Panc1 (cell line): ENCODE results near the gene IST1. TPM values are rescaled to one million over a fixed set of nuclear protein-coding genes. Genes with fewer than 3 reads are reported as not detected.

ENCODE experiments used
- ATAC-seq: fragments of 200-7000 bp; cut with Tn5 transposase; 2 replicates; pipeline ENCODE4 v1.9.1; 2020; ENCODE audit warnings: mild to moderate bottlenecking, moderate library complexity
- BruUV-seq: library from RNA; stranded (reverse); fragments of 400-500 nt; replicated peaks from 2 replicates; lab custom pipeline; 2021; lab: Mats Ljungman, UMichigan
- CTCF ChIA-PET: fragments of 300-600 bp; sonication (Branson Sonifier 250); formaldehyde crosslinking; loops from one replicate; lab custom pipeline; 2022; ENCODE audit warnings: antibody characterized with exemption; lab: Charles Lee
- POLR2A ChIA-PET: fragments of 300-600 bp; sonication (Branson Sonifier 250); formaldehyde crosslinking; loops from one replicate; lab custom pipeline; 2022; ENCODE audit warnings: antibody characterized with exemption; lab: Charles Lee
- DNase-seq: peaks from one replicate; pipeline ENCODE4 v3.0.0-alpha.2; 2010; ENCODE audit warnings: low read depth, low spot score
- H3K27ac ChIP-seq: 2 replicates; pipeline ENCODE4 v1.5.1; 2011; ENCODE audit warnings: mild to moderate bottlenecking, low read length, inconsistent platforms
- H3K27me3 ChIP-seq: fragments of 200-500 bp; sonication (Bioruptor generic); 2 replicates; pipeline ENCODE4 v1.6.0; 2014; ENCODE audit warnings: low read length, inconsistent platforms; ENCODE audit not compliant: control insufficient read depth, insufficient read depth
- H3K36me3 ChIP-seq: fragments of 200-500 bp; sonication (Bioruptor generic); 2 replicates; pipeline ENCODE4 v1.5.1; 2014; ENCODE audit warnings: inconsistent platforms, mild to moderate bottlenecking, low read length, moderate library complexity; ENCODE audit not compliant: control insufficient read depth, insufficient read depth
- H3K4me1 ChIP-seq: 2 replicates; pipeline ENCODE4 v1.5.1; 2011; ENCODE audit warnings: inconsistent platforms, mild to moderate bottlenecking, low read length, moderate library complexity; ENCODE audit not compliant: control insufficient read depth, insufficient read depth
- H3K4me3 ChIP-seq, 2 experiments: 2 replicates each; pipeline ENCODE4 v1.5.1; 2011 to 2012; ENCODE audit warnings: low read depth in 2 of 2, low read length in 2 of 2, mild to moderate bottlenecking in 2 of 2, inconsistent platforms in 1 of 2, moderate library complexity in 1 of 2
- H3K9me3 ChIP-seq: fragments of 200-500 bp; sonication (Bioruptor generic); 2 replicates; pipeline ENCODE4 v1.5.1; 2014; ENCODE audit warnings: low read depth, mild to moderate bottlenecking, inconsistent platforms, low read length, moderate library complexity; ENCODE audit not compliant: control insufficient read depth, insufficient read depth
- CTCF ChIP-seq: fragments of 450-650 bp; IDR thresholded peaks from 2 replicates; pipeline ENCODE4 v1.5.1; 2017; ENCODE audit warnings: mild to moderate bottlenecking
- POLR2AphosphoS5 ChIP-seq: IDR thresholded peaks from 2 replicates; pipeline ENCODE4 v1.6.1; 2012; ENCODE audit warnings: mild to moderate bottlenecking, low read depth, low read length, moderate library complexity
- REST ChIP-seq, 2 experiments: IDR thresholded peaks; 2 replicates each; pipeline ENCODE4 v1.6.1; 2011 to 2012; ENCODE audit warnings: low read depth in 2 of 2, control low read depth in 1 of 2, low read length in 1 of 2, mild to moderate bottlenecking in 1 of 2, moderate library complexity in 1 of 2; ENCODE audit not compliant: insufficient read depth in 1 of 2
- SIN3A ChIP-seq: IDR thresholded peaks from 2 replicates; pipeline ENCODE4 v1.6.1; 2012; ENCODE audit warnings: low read depth, mild to moderate bottlenecking, low read length, moderate library complexity, borderline replicate concordance; ENCODE audit not compliant: insufficient read depth
- TCF7L2 ChIP-seq: IDR thresholded peaks from 2 replicates; pipeline ENCODE4 v1.6.1; 2011; ENCODE audit warnings: mild to moderate bottlenecking, low read depth, low read length, inconsistent platforms
- in situ Hi-C: cut with HindIII; loops from 2 replicates; pipeline ENCODE4 v1.10.0; 2016; ENCODE audit warnings: low sequenced_read_pairs, low pct_unique_long_range_greater_than_20kb
- intact Hi-C: fragments of 100-400 bp; cut with micrococcal nuclease; formaldehyde crosslinking; loops from one replicate; pipeline ENCODE4 v1.10.0; 2022; ENCODE audit not compliant: unreplicated experiment
- total RNA-seq: library from RNA; stranded (reverse); gene quantifications from one replicate; pipeline ENCODE4 v1.2.1, GENCODE V29; 2021; ENCODE audit not compliant: unreplicated experiment

IST1 gene
- total RNA-seq, 1 experiment from 2014 or later = 173 TPM

- in situ Hi-C loops (no loop called here), intact Hi-C loops (no loop called here)
- H3K27me3 ChIP-seq = no peaks in the 10 kb centered on the region
- peak overlapping the region; percentile 79 for H3K27ac ChIP-seq
- ATAC-seq = no peak
- BruUV-seq = no TSS peak
- H3K9me3 ChIP-seq = no peaks in the 10 kb centered on the region
- H3K36me3 ChIP-seq = peaks cover 5% of the 10 kb centered on the region
- POLR2A ChIA-PET = no interaction called here
- H3K4me1 ChIP-seq = no peaks in the 10 kb centered on the region; the same call in none of the 2 replicates
- no peak for DNase-seq
- peak overlapping the region; percentile 91 for H3K4me3 ChIP-seq
- no peak for TF ChIP-seq CTCF
- TF ChIP-seq SIN3A = no peak
- CTCF ChIA-PET = no interaction called here
Observed at GRCh38 chr16:71846431-71846830, 48.9 kb upstream of the IST1 start.

- peak overlapping the region; percentile 79 for H3K27ac ChIP-seq
- H3K27me3 ChIP-seq = no peaks in the 10 kb centered on the region
- no TSS peak for BruUV-seq
- DNase-seq = no peak
- in situ Hi-C loops (no loop called here), intact Hi-C loops (no loop called here)
- H3K4me1 ChIP-seq = no peaks in the 10 kb centered on the region; the same call in none of the 2 replicates
- peaks cover 5% of the 10 kb centered on the region for H3K36me3 ChIP-seq
- ChIA-PET CTCF (no interaction called here), POLR2A (interaction anchor here (0.6 kb wide), 1 partner anchor 39 kb away, joined by 3 read pairs; no protein-coding TSS in a partner anchor)
- H3K9me3 ChIP-seq = no peaks in the 10 kb centered on the region
- no peak for ATAC-seq
- no peak for TF ChIP-seq CTCF
- TF ChIP-seq TCF7L2 = no peak
- no peak for TF ChIP-seq REST (IDR thresholded peaks at IDR 0.05; ENCODE audit: insufficient read depth in 1 of 2, low read depth in 2 of 2, low read length in 1 of 2)
- no peak for TF ChIP-seq SIN3A
- TF ChIP-seq POLR2AphosphoS5 = no peak
- H3K4me3 ChIP-seq = peak overlapping the region; percentile 91
Observed at GRCh38 chr16:71847096-71847495, 48.2 kb upstream of the IST1 start.
